Measurements from ENCODE around the gene NDUFS8.
A peak's percentile ranks its signal among the peaks of the same experiment; 100 is the strongest.

Gene NDUFS8

DNA sequence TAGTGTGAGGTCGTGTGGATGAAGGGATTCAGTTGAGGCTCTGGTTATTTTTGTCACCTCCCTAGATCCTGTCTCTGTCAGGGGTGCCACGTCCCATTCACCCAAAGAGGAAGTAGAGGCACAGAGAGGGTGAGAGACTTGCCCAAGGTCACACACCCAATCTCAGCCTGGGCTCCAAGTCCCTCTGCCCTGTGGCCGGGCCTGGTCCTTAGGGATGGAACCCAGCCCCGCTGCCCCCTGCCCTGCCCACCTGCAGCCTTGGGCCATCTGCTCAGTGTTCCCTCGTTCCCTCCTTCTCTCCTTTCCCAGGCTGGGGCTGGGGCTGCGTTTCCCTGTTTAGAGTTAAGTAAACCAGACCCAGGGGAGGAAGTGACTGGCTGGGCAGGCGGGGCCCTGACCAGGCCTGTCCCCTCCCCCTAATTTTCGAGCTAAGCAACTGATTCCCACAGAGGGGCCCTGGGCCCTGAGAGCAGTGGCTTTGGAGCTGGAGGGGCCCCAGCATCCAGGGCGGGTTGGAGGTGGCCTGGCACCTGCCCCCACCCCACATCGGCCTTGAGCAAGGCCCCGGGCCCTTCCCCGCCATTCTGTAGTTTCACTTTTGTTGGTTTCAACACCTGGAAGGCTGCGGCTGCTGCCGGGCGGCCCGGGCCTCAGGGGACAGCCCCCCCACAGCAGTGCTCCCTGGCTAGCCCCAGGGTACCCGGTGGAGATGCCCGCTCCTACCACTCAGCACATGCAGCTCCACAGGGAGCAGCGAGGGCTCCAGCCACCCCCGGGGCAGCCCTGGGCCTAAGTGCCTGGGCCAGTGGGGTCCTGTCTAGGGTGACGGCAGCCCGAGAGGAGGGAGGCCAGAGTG is 9.8 kb downstream of the NDUFS8 start:
- H3K4me3 ChIP-seq (ENCODE audit: low read depth, low read length) = peak overlapping the region; percentile 90
- TF ChIP-seq, protein P1, sequence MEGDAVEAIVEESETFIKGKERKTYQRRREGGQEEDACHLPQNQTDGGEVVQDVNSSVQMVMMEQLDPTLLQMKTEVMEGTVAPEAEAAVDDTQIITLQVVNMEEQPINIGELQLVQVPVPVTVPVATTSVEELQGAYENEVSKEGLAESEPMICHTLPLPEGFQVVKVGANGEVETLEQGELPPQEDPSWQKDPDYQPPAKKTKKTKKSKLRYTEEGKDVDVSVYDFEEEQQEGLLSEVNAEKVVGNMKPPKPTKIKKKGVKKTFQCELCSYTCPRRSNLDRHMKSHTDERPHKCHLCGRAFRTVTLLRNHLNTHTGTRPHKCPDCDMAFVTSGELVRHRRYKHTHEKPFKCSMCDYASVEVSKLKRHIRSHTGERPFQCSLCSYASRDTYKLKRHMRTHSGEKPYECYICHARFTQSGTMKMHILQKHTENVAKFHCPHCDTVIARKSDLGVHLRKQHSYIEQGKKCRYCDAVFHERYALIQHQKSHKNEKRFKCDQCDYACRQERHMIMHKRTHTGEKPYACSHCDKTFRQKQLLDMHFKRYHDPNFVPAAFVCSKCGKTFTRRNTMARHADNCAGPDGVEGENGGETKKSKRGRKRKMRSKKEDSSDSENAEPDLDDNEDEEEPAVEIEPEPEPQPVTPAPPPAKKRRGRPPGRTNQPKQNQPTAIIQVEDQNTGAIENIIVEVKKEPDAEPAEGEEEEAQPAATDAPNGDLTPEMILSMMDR (IDR thresholded peaks at IDR 0.05; ENCODE audit: low read depth, low read length, missing control alignments) = no peak
- no peak for DNase-seq (ENCODE audit: low read depth)

- no peak for DNase-seq (ENCODE audit: low read depth)
- peak overlapping the region; percentile 90 for H3K4me3 ChIP-seq (ENCODE audit: low read depth, low read length)
- TF ChIP-seq, protein P1 (IDR thresholded peaks at IDR 0.05; ENCODE audit: low read depth, low read length, missing control alignments) = no peak
Observed at GRCh38 chr11:68040957-68041591, 10.6 kb downstream of the NDUFS8 start.

DNA sequence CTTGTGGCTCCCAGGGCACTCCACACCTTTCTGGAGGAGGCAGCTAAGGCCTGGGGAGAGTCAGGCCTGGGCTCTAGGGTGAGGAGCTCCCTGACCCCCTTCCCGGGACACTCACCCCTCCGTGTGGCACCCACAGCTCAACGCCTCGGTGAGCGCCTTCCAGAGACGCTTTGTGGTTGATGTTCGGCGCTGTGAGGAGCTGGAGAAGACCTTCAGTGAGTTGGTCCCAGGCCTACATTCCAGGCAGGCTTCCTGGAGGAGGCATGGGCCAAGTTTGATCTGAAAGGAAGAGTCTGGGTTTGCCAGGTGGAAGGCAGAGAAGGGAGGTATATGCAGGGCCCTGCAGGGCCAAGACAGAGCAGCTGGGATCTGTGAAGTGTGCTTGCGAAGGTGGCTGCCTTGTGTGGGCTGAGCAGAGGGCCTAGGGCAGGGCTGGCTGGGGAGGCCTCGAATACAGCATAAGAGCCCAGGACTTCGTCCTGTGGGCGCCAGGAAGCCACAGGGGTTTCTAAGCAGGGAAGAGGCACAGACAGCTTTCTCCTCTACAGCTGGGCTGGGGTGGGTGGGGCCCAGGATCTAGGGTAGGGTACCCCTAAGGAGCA is 11.2 kb downstream of the NDUFS8 start:
- TF ChIP-seq, protein P1 (IDR thresholded peaks at IDR 0.05; ENCODE audit: low read depth, low read length, missing control alignments) = no peak
- H3K4me3 ChIP-seq (ENCODE audit: low read depth, low read length) = no peak overlapping the region
- no peak for DNase-seq (ENCODE audit: low read depth)

GRCh38 chr11:68042219-68043028 is 11.9 kb downstream of the NDUFS8 start:
- DNase-seq (ENCODE audit: low read depth) = no peak
- TF ChIP-seq, protein P1 (IDR thresholded peaks at IDR 0.05; ENCODE audit: low read depth, low read length, missing control alignments) = no peak

DNA sequence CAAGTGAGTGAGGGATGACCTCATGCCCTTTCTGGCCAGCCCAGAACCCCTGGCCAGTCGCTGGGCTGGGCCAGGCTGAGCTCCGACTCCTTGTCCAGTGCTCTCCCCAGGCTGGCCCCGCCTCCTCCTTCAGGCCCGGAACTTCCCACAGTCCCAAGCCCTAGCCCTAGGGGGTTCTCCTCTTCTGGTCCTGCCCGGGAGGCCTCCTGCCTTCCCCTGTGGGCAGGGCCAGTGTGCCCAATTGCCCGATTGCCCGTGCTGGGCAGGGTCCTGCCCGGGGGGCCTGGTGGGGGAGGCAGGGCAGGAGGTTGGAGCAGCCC is 12.5 kb downstream of the NDUFS8 start:
- DNase-seq (ENCODE audit: low read depth) = no peak
- H3K4me3 ChIP-seq (ENCODE audit: low read depth, low read length) = no peak overlapping the region
- TF ChIP-seq, protein P1 (IDR thresholded peaks at IDR 0.05; ENCODE audit: low read depth, low read length, missing control alignments) = no peak

More at GRCh38 chr11:68042219-68043028, 11.9 kb downstream of the NDUFS8 start:
- no peak overlapping the region for H3K4me3 ChIP-seq (ENCODE audit: low read depth, low read length)

- no peak overlapping the region for H3K4me3 ChIP-seq (ENCODE audit: low read depth, low read length)
- no peak for DNase-seq (ENCODE audit: low read depth)
- TF ChIP-seq, protein P1 (IDR thresholded peaks at IDR 0.05; ENCODE audit: low read depth, low read length, missing control alignments) = no peak
Observed at GRCh38 chr11:68043349-68044144, 13.1 kb downstream of the NDUFS8 start.

All from GM12864 (cell line).